Measurements from ENCODE around the gene KIRREL3.

- TF ChIP-seq POLR2A (IDR thresholded peaks at IDR 0.05; ENCODE audit: low read depth, low read length) (no peak), CTCF (IDR thresholded peaks at IDR 0.05; ENCODE audit: extremely low read depth in 1 of 2, insufficient read depth in 1 of 2, low read depth in 1 of 2, low read length in 2 of 2) (no peak), POLR2AphosphoS5 (IDR thresholded peaks at IDR 0.05; ENCODE audit: insufficient read depth, low read depth, low read length) (no peak), GATA2 (IDR thresholded peaks at IDR 0.05; ENCODE audit: insufficient read depth, insufficient read length, low read depth, low read length) (no peak), EZH2 (IDR thresholded peaks at IDR 0.05; ENCODE audit: borderline replicate concordance, low read depth, low read length, severe bottlenecking) (no peak), MAX (IDR thresholded peaks at IDR 0.05; ENCODE audit: insufficient read depth, insufficient read length) (no peak), JUN (IDR thresholded peaks at IDR 0.05; ENCODE audit: borderline replicate concordance, insufficient read depth, insufficient read length, low read depth) (no peak)
These were observed 562.3 kb downstream of the KIRREL3 start for GRCh38 chr11:126438272-126438671.

Measured in endothelial cell of umbilical vein (primary cell).